Body of pancreas (tissue), 4 donors: ENCODE measurements around the gene PRR36. TPM values are rescaled to one million over a fixed set of nuclear protein-coding genes. Genes with fewer than 3 reads are reported as not detected.

Source experiments
- ATAC-seq: fragments of 150-250 bp; one replicate; pipeline ENCODE4 v1.9.1; 2016
- DNase-seq, 4 donors: peaks; one replicate each; pipeline ENCODE4 v3.0.0-alpha.2; 2019
- H3K27ac ChIP-seq, 4 donors: fragments of 200-600 bp; sonication (generic); 1 replicate in 3 of 4; 2 replicates in 1 of 4; pipeline versions ENCODE4 v1.5.1 to v1.6.1; 2016 to 2019; ENCODE audit warnings: mild to moderate bottlenecking in 1 of 4, mixed read lengths in 1 of 4, moderate library complexity in 1 of 4
- H3K27me3 ChIP-seq, 2 donors: fragments of 200-600 bp; sonication (generic); one replicate each; pipeline ENCODE4 v1.6.0; 2016; ENCODE audit warnings: mild to moderate bottlenecking in 1 of 2
- H3K36me3 ChIP-seq, 2 donors: fragments of 200-600 bp; sonication (generic); replicated peaks in 1 of 2; 2 replicates each; pipeline ENCODE4 v1.5.1; 2016; ENCODE audit warnings: low read depth in 2 of 2; ENCODE audit not compliant: insufficient read depth in 1 of 2
- H3K4me1 ChIP-seq: fragments of 200-600 bp; sonication (generic); one replicate; pipeline ENCODE4 v1.6.0; 2016
- H3K4me3 ChIP-seq, 2 donors: fragments of 200-600 bp; sonication (generic); 1 replicate in 1 of 2; 2 replicates in 1 of 2; pipeline ENCODE4 v1.5.1; 2016 to 2019
- H3K9me3 ChIP-seq, 3 donors: fragments of 200-600 bp; sonication (generic); 1 replicate in 2 of 3; 2 replicates in 1 of 3; pipeline ENCODE4 v1.5.1; 2016
- CTCF ChIP-seq, 7 experiments: fragments of 450-650 bp in 4 of 7; fragments of 200-600 bp in 3 of 7; sonication (generic) in 3 of 7; IDR thresholded peaks; one replicate each; pipeline ENCODE4 v1.5.1; 2016 to 2019; ENCODE audit warnings: antibody characterized with exemption in 7 of 7
- POLR2A ChIP-seq, 3 donors: fragments of 450-650 bp; IDR thresholded peaks; one replicate each; pipeline ENCODE4 v1.6.1; 2016; ENCODE audit warnings: antibody characterized with exemption in 3 of 3, mild to moderate bottlenecking in 2 of 3
- WGBS, 2 donors: methylation state at CpG; one replicate each; pipeline ENCODE4 v1.1.5; 2017; 5-methylcytosine and 5-hydroxymethylcytosine counted together
- intact Hi-C: fragments of 100-400 bp; cut with DNase I; formaldehyde crosslinking; loops from one replicate; pipeline ENCODE4 v1.15.1; 2023
- total RNA-seq, 2 donors: library from RNA; depleted of rRNA; stranded (reverse); fragments of >200 nt; gene quantifications; one replicate each; pipeline ENCODE4 v1.1.0, GENCODE V29; 2016

Gene PRR36
- total RNA-seq, 2 donors from 2014 or later, result 1.0 to 12.9 TPM

GRCh38 chr19:7818806-7819205 is 55.4 kb downstream of the PRR36 start:
- ATAC-seq, result no peak
- DNase-seq, result no peak
- no peak overlapping the region for H3K27ac ChIP-seq
- H3K27me3 ChIP-seq, result peaks cover 0 to 4% of the 10 kb centered on the region in 2 donors
- TF ChIP-seq POLR2A (IDR thresholded peaks at IDR 0.05) (no peak), CTCF (IDR thresholded peaks at IDR 0.05) (no peak)
- no peaks in the 10 kb centered on the region for H3K9me3 ChIP-seq
- intact Hi-C loops, result loop anchor here (10.0 kb wide), 1 partner anchor 374 kb away; no protein-coding TSS in a partner anchor
- H3K36me3 ChIP-seq, result no peaks in the 10 kb centered on the region
- no peak overlapping the region for H3K4me3 ChIP-seq
- 20 to 50% methylated on average over 1 to 2 of the region's 2 CpGs for WGBS, 2 donors
- H3K4me1 ChIP-seq, result no peaks in the 10 kb centered on the region

Other genes starting within 250 kb of the PRR36 start
- 10 to 100 TPM; 34.5 to 36.3 TPM for gene XAB2, start 244.8 kb downstream of the PRR36 start, total RNA-seq
- gene PET100, start 244.6 kb downstream of the PRR36 start, total RNA-seq, result 10 to 100 TPM in 1 of 2 donors, 1 to 10 TPM in 1; 1.3 to 32.0 TPM
- gene PCP2, start 240.7 kb downstream of the PRR36 start, total RNA-seq, result not detected
- 100 to 1,000 TPM in 1 of 2 donors, 10 to 100 TPM in 1; 61.0 to 151 TPM for gene STXBP2, start 237.3 kb downstream of the PRR36 start, total RNA-seq
- gene RETN, start 205.3 kb downstream of the PRR36 start, total RNA-seq, result not detected
- gene MCEMP1, start 197.3 kb downstream of the PRR36 start, total RNA-seq, result not detected
- gene TRAPPC5, start 193.6 kb downstream of the PRR36 start, total RNA-seq, result 10 to 100 TPM; 10.9 to 18.7 TPM
- not detected for gene FCER2, start 172.3 kb downstream of the PRR36 start, total RNA-seq
- 1 to 10 TPM in 1 of 2 donors, under 1 TPM in 1; 0.52 to 6.6 TPM for gene CLEC4G, start 142.3 kb downstream of the PRR36 start, total RNA-seq
- 1 to 10 TPM; 1.6 to 2.0 TPM for gene CD209, start 126.9 kb downstream of the PRR36 start, total RNA-seq
- gene CLEC4M, start 111.1 kb downstream of the PRR36 start, total RNA-seq, result not detected
- 10 to 100 TPM in 1 of 2 donors, 1 to 10 TPM in 1; 6.0 to 12.9 TPM for gene EVI5L, start 44.2 kb downstream of the PRR36 start, total RNA-seq
- gene LRRC8E, start 14.1 kb upstream of the PRR36 start, total RNA-seq, result 1 to 10 TPM; 2.6 to 3.4 TPM
- 10 to 100 TPM in 1 of 2 donors, 1 to 10 TPM in 1; 8.0 to 34.9 TPM for gene MAP2K7, start 29.5 kb upstream of the PRR36 start, total RNA-seq
- 1 to 10 TPM in 1 of 2 donors, not detected in 1; 9.9 TPM for gene TGFBR3L, start 40.4 kb upstream of the PRR36 start, total RNA-seq
- 1 to 10 TPM; 6.3 to 9.1 TPM for gene SNAPC2, start 45.9 kb upstream of the PRR36 start, total RNA-seq
- gene CTXN1, start 51.7 kb upstream of the PRR36 start, total RNA-seq, result 10 to 100 TPM in 1 of 2 donors, 1 to 10 TPM in 1; 5.7 to 10.2 TPM
- gene TIMM44, start 69.3 kb upstream of the PRR36 start, total RNA-seq, result 10 to 100 TPM; 20.5 to 73.8 TPM
- 10 to 100 TPM in 1 of 2 donors, 1 to 10 TPM in 1; 9.3 to 15.8 TPM for gene ELAVL1, start 131.3 kb upstream of the PRR36 start, total RNA-seq
- not detected for gene CCL25, start 178.4 kb upstream of the PRR36 start, total RNA-seq